ENCODE data around the gene ACOXL.

Gene ACOXL

GRCh38 chr2:111148925-111149324 is 416.6 kb downstream of the ACOXL start:
- Histone ChIP-seq H3K9me3 (ENCODE audit: control insufficient read depth, low read length) (no peaks in the 10 kb centered on the region), H3K4me1 (ENCODE audit: control insufficient read depth, insufficient read depth, low read length) (peaks cover 6% of the 10 kb centered on the region), H3K27me3 (ENCODE audit: control insufficient read depth, insufficient read depth, low read length) (no peaks in the 10 kb centered on the region), H3K4me3 (ENCODE audit: low read length) (no peak overlapping the region), H3K36me3 (ENCODE audit: control insufficient read depth, insufficient read depth, low read length) (peaks cover 5% of the 10 kb centered on the region), H3K9ac (ENCODE audit: low read length) (no peak overlapping the region)

- H3K4me3 ChIP-seq (ENCODE audit: low read length): no peak overlapping the region
- peaks cover 6% of the 10 kb centered on the region for H3K4me1 ChIP-seq (ENCODE audit: control insufficient read depth, insufficient read depth, low read length)
- H3K9me3 ChIP-seq (ENCODE audit: control insufficient read depth, low read length): no peaks in the 10 kb centered on the region
- H3K36me3 ChIP-seq (ENCODE audit: control insufficient read depth, insufficient read depth, low read length): peaks cover 5% of the 10 kb centered on the region
- no peak overlapping the region for H3K9ac ChIP-seq (ENCODE audit: low read length)
- H3K27me3 ChIP-seq (ENCODE audit: control insufficient read depth, insufficient read depth, low read length): no peaks in the 10 kb centered on the region
Observed at GRCh38 chr2:111149882-111150455, 417.6 kb downstream of the ACOXL start.

GRCh38 chr2:111154758-111155157 is 422.4 kb downstream of the ACOXL start:
- H3K36me3 ChIP-seq (ENCODE audit: control insufficient read depth, insufficient read depth, low read length): peaks cover 5% of the 10 kb centered on the region
- H3K4me1 ChIP-seq (ENCODE audit: control insufficient read depth, insufficient read depth, low read length): peaks cover 8% of the 10 kb centered on the region
- H3K4me3 ChIP-seq (ENCODE audit: low read length): no peak overlapping the region
- H3K27me3 ChIP-seq (ENCODE audit: control insufficient read depth, insufficient read depth, low read length): no peaks in the 10 kb centered on the region
- H3K9me3 ChIP-seq (ENCODE audit: control insufficient read depth, low read length): no peaks in the 10 kb centered on the region
- no peak overlapping the region for H3K9ac ChIP-seq (ENCODE audit: low read length)

- no peaks in the 10 kb centered on the region for H3K27me3 ChIP-seq (ENCODE audit: control insufficient read depth, insufficient read depth, low read length)
- H3K36me3 ChIP-seq (ENCODE audit: control insufficient read depth, insufficient read depth, low read length): peaks cover 5% of the 10 kb centered on the region
- peaks cover 8% of the 10 kb centered on the region for H3K4me1 ChIP-seq (ENCODE audit: control insufficient read depth, insufficient read depth, low read length)
- no peak overlapping the region for H3K9ac ChIP-seq (ENCODE audit: low read length)
- no peaks in the 10 kb centered on the region for H3K9me3 ChIP-seq (ENCODE audit: control insufficient read depth, low read length)
- no peak overlapping the region for H3K4me3 ChIP-seq (ENCODE audit: low read length)
Observed at GRCh38 chr2:111155610-111156009, 423.2 kb downstream of the ACOXL start.

- Histone ChIP-seq H3K4me3 (ENCODE audit: low read length) (no peak overlapping the region), H3K9ac (ENCODE audit: low read length) (no peak overlapping the region), H3K9me3 (ENCODE audit: control insufficient read depth, low read length) (no peaks in the 10 kb centered on the region), H3K4me1 (ENCODE audit: control insufficient read depth, insufficient read depth, low read length) (peaks cover 11% of the 10 kb centered on the region), H3K36me3 (ENCODE audit: control insufficient read depth, insufficient read depth, low read length) (peaks cover 5% of the 10 kb centered on the region), H3K27me3 (ENCODE audit: control insufficient read depth, insufficient read depth, low read length) (no peaks in the 10 kb centered on the region)
Observed at GRCh38 chr2:111156529-111156928, 424.2 kb downstream of the ACOXL start.

GRCh38 chr2:111157071-111157661 is 424.8 kb downstream of the ACOXL start:
- Histone ChIP-seq H3K27me3 (ENCODE audit: control insufficient read depth, insufficient read depth, low read length) (no peaks in the 10 kb centered on the region), H3K9me3 (ENCODE audit: control insufficient read depth, low read length) (no peaks in the 10 kb centered on the region), H3K36me3 (ENCODE audit: control insufficient read depth, insufficient read depth, low read length) (peaks cover under 1% of the 10 kb centered on the region), H3K4me1 (ENCODE audit: control insufficient read depth, insufficient read depth, low read length) (peaks cover 15% of the 10 kb centered on the region), H3K4me3 (ENCODE audit: low read length) (no peak overlapping the region), H3K9ac (ENCODE audit: low read length) (no peak overlapping the region)

- H3K27me3 ChIP-seq (ENCODE audit: control insufficient read depth, insufficient read depth, low read length): no peaks in the 10 kb centered on the region
- H3K4me1 ChIP-seq (ENCODE audit: control insufficient read depth, insufficient read depth, low read length): peaks cover 18% of the 10 kb centered on the region
- H3K9ac ChIP-seq (ENCODE audit: low read length): no peak overlapping the region
- no peaks in the 10 kb centered on the region for H3K36me3 ChIP-seq (ENCODE audit: control insufficient read depth, insufficient read depth, low read length)
- no peak overlapping the region for H3K4me3 ChIP-seq (ENCODE audit: low read length)
- H3K9me3 ChIP-seq (ENCODE audit: control insufficient read depth, low read length): no peaks in the 10 kb centered on the region
Observed at GRCh38 chr2:111157798-111158197, 425.4 kb downstream of the ACOXL start.

- H3K4me3 ChIP-seq (ENCODE audit: low read length): no peak overlapping the region
- H3K27me3 ChIP-seq (ENCODE audit: control insufficient read depth, insufficient read depth, low read length): no peaks in the 10 kb centered on the region
- H3K9ac ChIP-seq (ENCODE audit: low read length): no peak overlapping the region
- H3K36me3 ChIP-seq (ENCODE audit: control insufficient read depth, insufficient read depth, low read length): no peaks in the 10 kb centered on the region
- H3K4me1 ChIP-seq (ENCODE audit: control insufficient read depth, insufficient read depth, low read length): peaks cover 21% of the 10 kb centered on the region
- H3K9me3 ChIP-seq (ENCODE audit: control insufficient read depth, low read length): no peaks in the 10 kb centered on the region
Observed at GRCh38 chr2:111159641-111160040, 427.3 kb downstream of the ACOXL start.

- Histone ChIP-seq H3K27me3 (ENCODE audit: control insufficient read depth, insufficient read depth, low read length) (no peaks in the 10 kb centered on the region), H3K4me1 (ENCODE audit: control insufficient read depth, insufficient read depth, low read length) (peaks cover 15% of the 10 kb centered on the region), H3K36me3 (ENCODE audit: control insufficient read depth, insufficient read depth, low read length) (no peaks in the 10 kb centered on the region), H3K9ac (ENCODE audit: low read length) (no peak overlapping the region), H3K9me3 (ENCODE audit: control insufficient read depth, low read length) (no peaks in the 10 kb centered on the region), H3K4me3 (ENCODE audit: low read length) (no peak overlapping the region)
Observed at GRCh38 chr2:111160758-111161157, 428.4 kb downstream of the ACOXL start.

GRCh38 chr2:111161971-111162370 is 429.6 kb downstream of the ACOXL start:
- Histone ChIP-seq H3K9ac (ENCODE audit: low read length) (no peak overlapping the region), H3K9me3 (ENCODE audit: control insufficient read depth, low read length) (no peaks in the 10 kb centered on the region), H3K36me3 (ENCODE audit: control insufficient read depth, insufficient read depth, low read length) (no peaks in the 10 kb centered on the region), H3K27me3 (ENCODE audit: control insufficient read depth, insufficient read depth, low read length) (no peaks in the 10 kb centered on the region), H3K4me1 (ENCODE audit: control insufficient read depth, insufficient read depth, low read length) (peaks cover 13% of the 10 kb centered on the region), H3K4me3 (ENCODE audit: low read length) (no peak overlapping the region)

GRCh38 chr2:111162718-111163331 is 430.5 kb downstream of the ACOXL start:
- Histone ChIP-seq H3K9ac (ENCODE audit: low read length) (no peak overlapping the region), H3K36me3 (ENCODE audit: control insufficient read depth, insufficient read depth, low read length) (no peaks in the 10 kb centered on the region), H3K4me1 (ENCODE audit: control insufficient read depth, insufficient read depth, low read length) (peaks cover 21% of the 10 kb centered on the region), H3K27me3 (ENCODE audit: control insufficient read depth, insufficient read depth, low read length) (no peaks in the 10 kb centered on the region), H3K4me3 (ENCODE audit: low read length) (no peak overlapping the region), H3K9me3 (ENCODE audit: control insufficient read depth, low read length) (no peaks in the 10 kb centered on the region)

- Histone ChIP-seq H3K4me3 (ENCODE audit: low read length) (no peak overlapping the region), H3K27me3 (ENCODE audit: control insufficient read depth, insufficient read depth, low read length) (no peaks in the 10 kb centered on the region), H3K36me3 (ENCODE audit: control insufficient read depth, insufficient read depth, low read length) (no peaks in the 10 kb centered on the region), H3K9ac (ENCODE audit: low read length) (no peak overlapping the region), H3K4me1 (ENCODE audit: control insufficient read depth, insufficient read depth, low read length) (peaks cover 29% of the 10 kb centered on the region), H3K9me3 (ENCODE audit: control insufficient read depth, low read length) (no peaks in the 10 kb centered on the region)
Observed at GRCh38 chr2:111164078-111164477, 431.7 kb downstream of the ACOXL start.
